SK-N-SH treated with all-trans-retinoic acid at 6 μM for 48 hours (cell line): ENCODE results near the gene COL25A1.
A peak's percentile ranks its signal among the peaks of the same experiment; 100 is the strongest.

Experiments used
- ATAC-seq: fragments of 200-7000 bp; cut with Tn5 transposase; 3 replicates; pipeline ENCODE4 v1.9.1; 2020; ENCODE audit warnings: mild to moderate bottlenecking, moderate library complexity
- ARNTL ChIP-seq: fragments of 450-650 bp; formaldehyde crosslinking; IDR thresholded peaks from 2 replicates; pipeline ENCODE4 v1.5.0; 2020; ENCODE audit warnings: low read depth, mild to moderate bottlenecking, moderate library complexity, borderline replicate concordance
- BACH2 ChIP-seq: fragments of 250-450 bp; sonication (Bioruptor Pico); IDR thresholded peaks from 2 replicates; pipeline ENCODE4 v1.9.0; 2021; ENCODE audit warnings: mild to moderate bottlenecking, borderline replicate concordance
- ESRRG ChIP-seq: fragments of 250-450 bp; sonication (Bioruptor Pico); IDR thresholded peaks from 2 replicates; pipeline ENCODE4 v1.6.1; 2021; ENCODE audit warnings: mild to moderate bottlenecking
- ISL1 ChIP-seq: fragments of 250-450 bp; sonication (Bioruptor Pico); IDR thresholded peaks from 2 replicates; pipeline ENCODE4 v2.1.2; 2022; ENCODE audit warnings: mild to moderate bottlenecking, moderate library complexity
- PPARA ChIP-seq: fragments of 250-450 bp; sonication (Bioruptor Pico); IDR thresholded peaks from 2 replicates; pipeline ENCODE4 v1.5.0; 2020; ENCODE audit warnings: mild to moderate bottlenecking, borderline replicate concordance
- SNAI2 ChIP-seq: fragments of 250-450 bp; sonication (Bioruptor Pico); IDR thresholded peaks from 2 replicates; pipeline ENCODE4 v1.5.0; 2020; ENCODE audit warnings: mild to moderate bottlenecking, moderate library complexity
- TCF4 ChIP-seq: fragments of 250-450 bp; sonication (Bioruptor Pico); IDR thresholded peaks from 2 replicates; pipeline ENCODE4 v1.8.0; 2021; ENCODE audit warnings: mild to moderate bottlenecking, moderate library complexity, borderline replicate concordance
- TOX ChIP-seq: fragments of 250-450 bp; sonication (Bioruptor Pico); IDR thresholded peaks from 2 replicates; pipeline ENCODE4 v1.8.0; 2021; ENCODE audit warnings: mild to moderate bottlenecking, moderate library complexity, borderline replicate concordance
- ZC3H10 ChIP-seq: fragments of 250-450 bp; sonication (Bioruptor Pico); IDR thresholded peaks from 2 replicates; pipeline ENCODE4 v1.5.1; 2021; ENCODE audit warnings: mild to moderate bottlenecking, moderate library complexity
- ZFP30 ChIP-seq: fragments of 450-650 bp; formaldehyde crosslinking; IDR thresholded peaks from 2 replicates; pipeline ENCODE4 v1.5.0; 2022; ENCODE audit warnings: mild to moderate bottlenecking, moderate library complexity
- ZNF8 ChIP-seq: fragments of 450-650 bp; formaldehyde crosslinking; IDR thresholded peaks from 2 replicates; pipeline ENCODE4 v1.5.0; 2020; ENCODE audit warnings: mild to moderate bottlenecking, moderate library complexity
- TF ChIP-seq, protein P1 (sequence below): fragments of 250-450 bp; sonication (Bioruptor Pico); IDR thresholded peaks from 2 replicates; pipeline ENCODE4 v1.8.0; 2020; ENCODE audit warnings: mild to moderate bottlenecking, moderate library complexity, borderline replicate concordance
- TF ChIP-seq, protein P2 (sequence below): fragments of 250-450 bp; sonication (Bioruptor Pico); IDR thresholded peaks from 2 replicates; pipeline ENCODE4 v1.5.0; 2020; ENCODE audit warnings: mild to moderate bottlenecking, moderate library complexity
- TF ChIP-seq, protein P3 (sequence below): fragments of 250-450 bp; sonication (Bioruptor Pico); IDR thresholded peaks from 2 replicates; pipeline ENCODE4 v1.8.0; 2021; ENCODE audit warnings: low read depth, mild to moderate bottlenecking, moderate library complexity, borderline replicate concordance

COL25A1 gene

DNA sequence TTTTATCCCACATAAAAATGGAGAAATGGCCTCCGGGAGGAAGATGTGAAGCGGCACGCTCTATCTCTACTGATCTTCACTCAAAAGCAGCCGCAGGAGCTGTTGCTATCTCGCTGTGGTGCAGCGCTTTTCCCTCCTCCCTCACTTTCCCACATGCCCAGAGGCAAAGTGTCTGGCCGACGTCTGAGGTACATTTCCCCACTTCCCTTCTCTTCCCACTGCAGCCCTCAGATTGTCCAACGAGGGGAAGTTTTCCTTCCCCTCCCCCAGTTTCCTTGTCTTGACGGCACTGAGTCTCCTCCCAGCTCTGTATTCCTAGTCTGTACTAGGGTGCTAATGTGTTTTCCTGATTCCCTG lies 660 bp upstream of the COL25A1 start (continued):
- TF ChIP-seq TCF4 (CRISPR knock-in tag) (no peak), TOX (CRISPR knock-in tag) (no peak)
- TF ChIP-seq, all 23 proteins: peak for 0

DNA sequence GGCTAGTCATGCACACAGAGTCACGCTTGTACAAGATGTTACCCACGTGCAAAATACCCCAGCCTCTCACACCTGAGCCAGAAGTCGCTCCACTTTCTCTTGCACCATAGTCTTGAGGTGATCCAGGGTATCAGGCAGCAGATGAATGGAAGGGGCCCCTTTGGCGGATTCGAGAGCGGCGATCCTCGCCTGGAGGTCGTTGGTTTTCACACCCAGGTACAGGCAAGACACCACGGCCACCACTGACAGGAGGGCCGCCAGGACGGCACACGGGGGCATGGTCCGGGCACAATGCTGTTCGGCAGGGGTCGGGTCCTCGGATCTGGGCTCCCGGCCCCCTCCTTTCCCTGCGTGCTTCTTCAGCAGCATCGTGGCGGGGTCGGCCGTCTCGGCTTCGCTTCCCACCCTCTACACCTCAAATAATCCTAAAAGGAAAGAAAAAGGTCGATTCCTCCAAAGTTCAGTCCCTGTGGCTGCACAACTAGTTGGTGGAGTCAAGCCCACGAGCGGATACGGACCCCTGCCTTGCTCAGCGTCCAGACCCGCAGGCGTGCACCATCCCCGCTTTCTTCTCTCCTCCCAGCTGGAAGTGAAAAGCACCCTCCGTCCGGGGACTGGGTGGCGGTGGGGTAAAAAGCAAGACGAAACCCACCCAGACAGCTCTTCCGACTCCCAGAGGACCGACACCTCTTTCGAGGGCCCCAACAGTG lies 652 bp downstream of the COL25A1 start:
- TF ChIP-seq BACH2 (no peak), TCF4 (CRISPR knock-in tag) (no peak)
- TF ChIP-seq, all 23 proteins: peak for 0
- peak; percentile 21; the same call in 2 of the 3 replicates for ATAC-seq

DNA sequence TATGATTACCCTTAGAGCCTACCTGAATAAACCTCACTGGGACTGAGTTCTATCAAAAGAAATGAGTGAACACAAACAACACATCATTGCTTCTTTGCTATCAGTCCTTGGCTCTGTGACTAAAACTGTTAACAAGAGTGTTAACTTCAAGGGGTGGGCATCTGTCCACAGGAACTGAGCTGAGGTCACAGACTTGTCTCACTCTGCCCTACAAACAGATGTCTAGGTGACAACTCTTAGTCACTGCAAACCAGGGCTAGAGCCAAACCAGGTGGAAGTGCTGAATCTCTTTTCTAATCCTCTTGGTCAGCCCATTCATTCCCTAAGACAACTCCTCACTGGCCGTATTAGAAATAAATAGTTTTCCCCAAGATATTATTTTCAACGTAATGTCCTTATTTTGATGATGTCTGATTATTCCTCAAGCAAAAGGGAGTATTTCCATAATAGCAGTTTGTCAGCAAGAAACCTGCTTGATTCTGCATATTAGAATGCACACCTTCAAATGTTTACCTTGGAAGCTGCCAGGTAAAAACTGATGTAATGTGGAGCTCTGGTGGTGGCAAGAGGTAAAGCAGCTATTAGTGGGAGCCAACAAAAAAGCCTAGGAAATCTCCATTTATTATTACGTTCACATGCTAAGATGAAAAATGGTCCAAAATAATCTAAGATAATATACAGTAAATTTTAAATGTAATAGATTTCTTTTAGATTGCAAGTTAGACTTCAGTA lies 4.0 kb downstream of the COL25A1 start:
- ATAC-seq = no peak
- TF ChIP-seq ARNTL (no peak), ZNF8 (CRISPR knock-in tag) (no peak), ZFP30 (CRISPR knock-in tag) (no peak), SNAI2 (CRISPR knock-in tag) (no peak), TCF4 (CRISPR knock-in tag) (no peak), ZC3H10 (CRISPR knock-in tag) (no peak), ISL1 (CRISPR knock-in tag) (no peak)
- TF ChIP-seq, protein P1, sequence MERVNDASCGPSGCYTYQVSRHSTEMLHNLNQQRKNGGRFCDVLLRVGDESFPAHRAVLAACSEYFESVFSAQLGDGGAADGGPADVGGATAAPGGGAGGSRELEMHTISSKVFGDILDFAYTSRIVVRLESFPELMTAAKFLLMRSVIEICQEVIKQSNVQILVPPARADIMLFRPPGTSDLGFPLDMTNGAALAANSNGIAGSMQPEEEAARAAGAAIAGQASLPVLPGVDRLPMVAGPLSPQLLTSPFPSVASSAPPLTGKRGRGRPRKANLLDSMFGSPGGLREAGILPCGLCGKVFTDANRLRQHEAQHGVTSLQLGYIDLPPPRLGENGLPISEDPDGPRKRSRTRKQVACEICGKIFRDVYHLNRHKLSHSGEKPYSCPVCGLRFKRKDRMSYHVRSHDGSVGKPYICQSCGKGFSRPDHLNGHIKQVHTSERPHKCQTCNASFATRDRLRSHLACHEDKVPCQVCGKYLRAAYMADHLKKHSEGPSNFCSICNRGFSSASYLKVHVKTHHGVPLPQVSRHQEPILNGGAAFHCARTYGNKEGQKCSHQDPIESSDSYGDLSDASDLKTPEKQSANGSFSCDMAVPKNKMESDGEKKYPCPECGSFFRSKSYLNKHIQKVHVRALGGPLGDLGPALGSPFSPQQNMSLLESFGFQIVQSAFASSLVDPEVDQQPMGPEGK = no peak

DNA sequence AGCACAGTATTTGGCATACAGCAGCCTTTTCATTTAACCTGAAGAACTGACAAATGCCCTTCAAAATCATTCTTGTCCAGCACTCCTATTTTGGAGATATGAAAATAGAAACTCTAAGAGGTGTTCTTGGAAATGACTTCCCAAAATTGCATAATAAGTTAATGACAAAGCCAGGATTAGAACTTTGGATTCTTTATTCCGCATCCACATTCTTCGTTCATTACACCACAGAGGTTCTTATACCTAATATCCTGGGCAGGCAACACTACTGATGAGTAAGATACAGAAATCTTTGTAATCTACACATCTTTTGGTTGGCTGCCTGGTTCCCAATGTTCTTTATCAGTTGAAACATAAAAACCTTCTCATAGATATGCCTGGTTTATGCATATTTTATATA lies 5.9 kb downstream of the COL25A1 start:
- no peak for ATAC-seq

More for the DNA sequence above, 5.9 kb downstream of the COL25A1 start:
- TF ChIP-seq ZNF8 (CRISPR knock-in tag) (no peak), PPARA (no peak), SNAI2 (CRISPR knock-in tag) (no peak), ESRRG (CRISPR knock-in tag) (no peak), ZFP30 (CRISPR knock-in tag) (no peak), ISL1 (CRISPR knock-in tag) (no peak), TOX (CRISPR knock-in tag) (no peak), ZC3H10 (CRISPR knock-in tag) (no peak)
- TF ChIP-seq, protein P2, sequence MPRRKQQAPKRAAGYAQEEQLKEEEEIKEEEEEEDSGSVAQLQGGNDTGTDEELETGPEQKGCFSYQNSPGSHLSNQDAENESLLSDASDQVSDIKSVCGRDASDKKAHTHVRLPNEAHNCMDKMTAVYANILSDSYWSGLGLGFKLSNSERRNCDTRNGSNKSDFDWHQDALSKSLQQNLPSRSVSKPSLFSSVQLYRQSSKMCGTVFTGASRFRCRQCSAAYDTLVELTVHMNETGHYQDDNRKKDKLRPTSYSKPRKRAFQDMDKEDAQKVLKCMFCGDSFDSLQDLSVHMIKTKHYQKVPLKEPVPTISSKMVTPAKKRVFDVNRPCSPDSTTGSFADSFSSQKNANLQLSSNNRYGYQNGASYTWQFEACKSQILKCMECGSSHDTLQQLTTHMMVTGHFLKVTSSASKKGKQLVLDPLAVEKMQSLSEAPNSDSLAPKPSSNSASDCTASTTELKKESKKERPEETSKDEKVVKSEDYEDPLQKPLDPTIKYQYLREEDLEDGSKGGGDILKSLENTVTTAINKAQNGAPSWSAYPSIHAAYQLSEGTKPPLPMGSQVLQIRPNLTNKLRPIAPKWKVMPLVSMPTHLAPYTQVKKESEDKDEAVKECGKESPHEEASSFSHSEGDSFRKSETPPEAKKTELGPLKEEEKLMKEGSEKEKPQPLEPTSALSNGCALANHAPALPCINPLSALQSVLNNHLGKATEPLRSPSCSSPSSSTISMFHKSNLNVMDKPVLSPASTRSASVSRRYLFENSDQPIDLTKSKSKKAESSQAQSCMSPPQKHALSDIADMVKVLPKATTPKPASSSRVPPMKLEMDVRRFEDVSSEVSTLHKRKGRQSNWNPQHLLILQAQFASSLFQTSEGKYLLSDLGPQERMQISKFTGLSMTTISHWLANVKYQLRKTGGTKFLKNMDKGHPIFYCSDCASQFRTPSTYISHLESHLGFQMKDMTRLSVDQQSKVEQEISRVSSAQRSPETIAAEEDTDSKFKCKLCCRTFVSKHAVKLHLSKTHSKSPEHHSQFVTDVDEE (CRISPR knock-in tag) = no peak
- TF ChIP-seq, protein P1 = no peak
- TF ChIP-seq, protein P3, sequence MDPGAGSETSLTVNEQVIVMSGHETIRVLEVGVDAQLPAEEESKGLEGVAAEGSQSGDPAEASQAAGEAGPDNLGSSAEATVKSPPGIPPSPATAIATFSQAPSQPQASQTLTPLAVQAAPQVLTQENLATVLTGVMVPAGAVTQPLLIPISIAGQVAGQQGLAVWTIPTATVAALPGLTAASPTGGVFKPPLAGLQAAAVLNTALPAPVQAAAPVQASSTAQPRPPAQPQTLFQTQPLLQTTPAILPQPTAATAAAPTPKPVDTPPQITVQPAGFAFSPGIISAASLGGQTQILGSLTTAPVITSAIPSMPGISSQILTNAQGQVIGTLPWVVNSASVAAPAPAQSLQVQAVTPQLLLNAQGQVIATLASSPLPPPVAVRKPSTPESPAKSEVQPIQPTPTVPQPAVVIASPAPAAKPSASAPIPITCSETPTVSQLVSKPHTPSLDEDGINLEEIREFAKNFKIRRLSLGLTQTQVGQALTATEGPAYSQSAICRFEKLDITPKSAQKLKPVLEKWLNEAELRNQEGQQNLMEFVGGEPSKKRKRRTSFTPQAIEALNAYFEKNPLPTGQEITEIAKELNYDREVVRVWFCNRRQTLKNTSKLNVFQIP = no peak
- TF ChIP-seq, all 23 proteins: peak for 0
